K562 (cell line): Measurements from ENCODE around the gene FANCC. TPM values are rescaled to one million over a fixed set of nuclear protein-coding genes. Genes with fewer than 3 reads are reported as not detected.
A peak's percentile ranks its signal among the peaks of the same experiment; 100 is the strongest.

Experiments
- ATAC-seq: fragments of 200-7000 bp; cut with Tn5 transposase; 3 replicates; pipeline ENCODE4 v1.9.1; 2020; ENCODE audit warnings: moderate library complexity
- BruUV-seq: library from RNA; stranded (reverse); fragments of 400-500 nt; replicated peaks from 2 replicates; lab custom pipeline; 2021; lab: Mats Ljungman, UMichigan
- CTCF ChIA-PET: fragments of 300-600 bp; formaldehyde crosslinking; extraction: SDS; loops from one replicate; lab custom pipeline; 2021; ENCODE audit warnings: low intra/inter-chr PET ratio; lab: Yijun Ruan, JAX
- POLR2A ChIA-PET: fragments of 300-600, 350-650 bp; sonication (Branson Sonifier 250); formaldehyde crosslinking; extraction: SDS; loops from one replicate; lab custom pipeline; 2021; ENCODE audit warnings: antibody characterized with exemption, inconsistent platforms; lab: Yijun Ruan, JAX
- DNase-seq, 4 experiments: peaks; one replicate each; pipeline versions ENCODE4 v3.0.0 to v3.0.0-alpha.2; 2011 to 2018; ENCODE audit warnings: low spot score in 3 of 4, mixed read lengths in 3 of 4; ENCODE audit errors: extremely low read depth in 1 of 4
- FAIRE-seq: peaks from 2 replicates; lab custom pipeline; 2011; peaks lifted over from hg19 to GRCh38; lab: Jason Lieb, UNC
- H2AFZ ChIP-seq: 2 replicates; pipeline ENCODE4 v1.6.0; 2011; ENCODE audit warnings: low read depth, low read length, control low read depth, inconsistent platforms
- H3K27ac ChIP-seq: fragments of 200-600 bp; 3 replicates; pipeline ENCODE4 v1.8.0; 2011; ENCODE audit warnings: low read depth, mild to moderate bottlenecking, control low read depth, inconsistent platforms, low read length, moderate library complexity, mixed read lengths; ENCODE audit errors: extremely low read depth
- H3K27me3 ChIP-seq, 2 experiments: fragments of 300-600 bp in 1 of 2; 2 replicates in 1 of 2; 3 replicates in 1 of 2; pipeline versions ENCODE4 v1.6.0 to v1.8.0; 2011; ENCODE audit warnings: inconsistent platforms in 2 of 2, low read length in 2 of 2, mild to moderate bottlenecking in 1 of 2, mixed read lengths in 1 of 2, moderate library complexity in 1 of 2; ENCODE audit not compliant: control insufficient read depth in 2 of 2, insufficient read depth in 2 of 2
- H3K36me3 ChIP-seq: fragments of 300-600 bp; 3 replicates; pipeline ENCODE4 v1.8.0; 2011; ENCODE audit warnings: mild to moderate bottlenecking, low read length, inconsistent platforms; ENCODE audit not compliant: control insufficient read depth, insufficient read depth
- H3K4me1 ChIP-seq, 2 experiments: fragments of 200-600 bp in 1 of 2; replicated peaks in 1 of 2; 2 replicates in 1 of 2; 3 replicates in 1 of 2; pipeline versions ENCODE4 v1.5.1 to v1.8.0; 2011; ENCODE audit warnings: inconsistent platforms in 2 of 2, low read length in 2 of 2, mild to moderate bottlenecking in 1 of 2, mixed read lengths in 1 of 2, moderate library complexity in 1 of 2; ENCODE audit not compliant: control insufficient read depth in 2 of 2, insufficient read depth in 2 of 2
- H3K4me2 ChIP-seq: 2 replicates; pipeline ENCODE4 v1.6.1; 2011; ENCODE audit warnings: low read length, control low read depth, inconsistent platforms, mixed read lengths; ENCODE audit not compliant: insufficient read depth
- H3K4me3 ChIP-seq: fragments of 200-600 bp; sonication (generic), shearing (Covaris generic); 2 replicates; pipeline ENCODE4 v1.5.1; 2016; ENCODE audit warnings: control low read depth, inconsistent platforms
- H3K79me2 ChIP-seq: fragments of 200-600 bp; 3 replicates; pipeline ENCODE4 v1.8.0; 2011; ENCODE audit warnings: low read length, inconsistent platforms; ENCODE audit not compliant: control insufficient read depth, insufficient read depth
- H3K9ac ChIP-seq, 2 experiments: 2 replicates each; pipeline versions ENCODE4 v1.6.0 to v1.6.1; 2011; ENCODE audit warnings: low read depth in 2 of 2, low read length in 2 of 2, control low read depth in 1 of 2, inconsistent platforms in 1 of 2, mild to moderate bottlenecking in 1 of 2, mixed read lengths in 1 of 2; ENCODE audit not compliant: insufficient read depth in 1 of 2
- H3K9me1 ChIP-seq: one replicate; pipeline ENCODE4 v1.6.0; 2011; ENCODE audit warnings: inconsistent platforms, mild to moderate bottlenecking, low read length, moderate library complexity; ENCODE audit not compliant: control insufficient read depth, insufficient read depth
- H3K9me3 ChIP-seq: replicated peaks from 2 replicates; pipeline ENCODE4 v1.5.1; 2011; ENCODE audit warnings: low read depth, low read length, inconsistent platforms; ENCODE audit not compliant: control insufficient read depth, insufficient read depth
- H4K20me1 ChIP-seq: replicated peaks from 2 replicates; pipeline ENCODE4 v1.6.1; 2011; ENCODE audit warnings: low read length, inconsistent platforms, mixed read lengths; ENCODE audit not compliant: control insufficient read depth, insufficient read depth
- NCOA2 ChIP-seq, 2 experiments: fragments of 450-650 bp; IDR thresholded peaks; 2 replicates each; pipeline ENCODE4 v1.6.1; 2018; ENCODE audit warnings: mild to moderate bottlenecking in 2 of 2, moderate library complexity in 1 of 2; ENCODE audit not compliant: partially characterized antibody in 2 of 2
- PHB ChIP-seq: fragments of 250-450 bp; sonication (Bioruptor Pico); IDR thresholded peaks from 2 replicates; pipeline ENCODE4 v1.5.0; 2021
- whole genome bisulfite sequencing: fragments of 100-300 bp; shearing (Covaris generic); methylation state at CpG from one replicate; pipeline ENCODE4 v1.1.6; 2016; ENCODE audit warnings: low coverage, mixed read lengths; ENCODE audit not compliant: insufficient coverage; ENCODE audit errors: missing lambda C conversion rate; 5-methylcytosine and 5-hydroxymethylcytosine counted together
- in situ Hi-C: fragments of 300-500 bp; cut with MboI; formaldehyde crosslinking; loops from 4 replicates; pipeline ENCODE4 v1.15.0; 2018; ENCODE audit warnings: inconsistent platforms, mixed read lengths
- intact Hi-C: fragments of 100-400 bp; cut with micrococcal nuclease; formaldehyde crosslinking; loops from 2 replicates; pipeline ENCODE4 v1.14.2; 2022
- polyA plus RNA-seq, 8 experiments: library from polyadenylated mRNA; depleted of rRNA in 4 of 8; stranded (reverse) in 5 of 8; unstranded in 3 of 8; fragments of >200 nt; fragmentation: Nextera tagmentation in 2 of 8; fragmentation: Illumina TruSeq in 1 of 8; extraction: Ambion mirVana in 2 of 8; extraction: Trizol in 1 of 8; gene quantifications; 2 replicates each; pipeline versions ENCODE4 v1.2.1 to v1.2.3, GENCODE V29; 2011 to 2014; ENCODE audit warnings: inconsistent platforms in 1 of 8, missing spikeins in 1 of 8
- total RNA-seq, 7 experiments: library from RNA; depleted of rRNA in 6 of 7; stranded (reverse); fragments of >200 nt in 6 of 7; fragmentation: Illumina TruSeq in 2 of 7; extraction: Trizol in 2 of 7; gene quantifications; 2 replicates each; pipeline versions ENCODE4 v1.2.1 to v1.2.3, GENCODE V29; 2011 to 2021; ENCODE audit warnings: low replicate concordance in 1 of 7
- TF ChIP-seq, protein P1 (sequence below): fragments of 450-650 bp; formaldehyde crosslinking; IDR thresholded peaks from 2 replicates; pipeline ENCODE4 v1.4.0; 2020; ENCODE audit warnings: mild to moderate bottlenecking, moderate library complexity
- TF ChIP-seq, protein P2 (sequence below): sonication (generic); formaldehyde crosslinking; IDR thresholded peaks from 2 replicates; pipeline ENCODE4 v1.8.1; 2023; ENCODE audit warnings: mild to moderate bottlenecking, missing genetic modification reagents

The FANCC gene
- total and polyA plus RNA-seq, 9 of the 15 experiments (the other 6 are each of a cell fraction or from before 2014, with no cell fraction given) = 4.6 to 18.4 (median 14.2) TPM

DNA sequence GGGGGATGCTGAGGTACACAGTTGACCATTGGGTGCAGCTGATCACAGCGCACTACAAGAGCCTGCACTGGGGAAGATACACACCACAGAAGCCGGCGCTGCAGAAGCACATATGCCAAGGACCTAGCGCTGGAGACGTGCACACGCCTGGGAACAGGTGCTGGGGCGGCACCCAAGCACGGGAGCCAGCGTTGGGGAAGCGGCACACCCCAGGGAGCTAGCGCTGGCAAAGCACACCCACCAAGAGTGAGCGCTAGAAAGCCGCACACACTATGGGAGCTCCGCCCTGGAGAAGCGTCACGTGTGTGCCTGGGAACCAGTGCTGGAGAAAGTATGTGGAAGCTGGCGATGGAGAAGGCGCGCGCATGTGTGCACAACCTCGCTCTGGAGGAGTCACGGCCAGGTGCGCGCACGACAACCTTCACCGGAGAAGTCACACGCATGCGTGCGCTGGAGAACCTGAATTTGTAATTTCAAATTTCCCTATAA lies 4.5 kb downstream of the FANCC start:
- H3K4me1 ChIP-seq = peaks cover 11 to 19% of the 10 kb centered on the region in 2 experiments; a peak in 4 of 5 replicates
- no peaks in the 10 kb centered on the region; the same call in 1 of the 2 replicates for H4K20me1 ChIP-seq
- in situ Hi-C loops = no loop called here
- H3K9me1 ChIP-seq = no peaks in the 10 kb centered on the region
- ATAC-seq = no peak
- no peak overlapping the region for H3K4me2 ChIP-seq
- ChIA-PET CTCF (no interaction called here), POLR2A (no interaction called here)
- no peaks in the 10 kb centered on the region for H3K9me3 ChIP-seq
- no peak overlapping the region; a peak in 1 of 4 replicates for H3K9ac ChIP-seq
- no peak overlapping the region for H3K27ac ChIP-seq
- no TSS peak for BruUV-seq
- no peak overlapping the region for H2AFZ ChIP-seq
- TF ChIP-seq, protein P1, sequence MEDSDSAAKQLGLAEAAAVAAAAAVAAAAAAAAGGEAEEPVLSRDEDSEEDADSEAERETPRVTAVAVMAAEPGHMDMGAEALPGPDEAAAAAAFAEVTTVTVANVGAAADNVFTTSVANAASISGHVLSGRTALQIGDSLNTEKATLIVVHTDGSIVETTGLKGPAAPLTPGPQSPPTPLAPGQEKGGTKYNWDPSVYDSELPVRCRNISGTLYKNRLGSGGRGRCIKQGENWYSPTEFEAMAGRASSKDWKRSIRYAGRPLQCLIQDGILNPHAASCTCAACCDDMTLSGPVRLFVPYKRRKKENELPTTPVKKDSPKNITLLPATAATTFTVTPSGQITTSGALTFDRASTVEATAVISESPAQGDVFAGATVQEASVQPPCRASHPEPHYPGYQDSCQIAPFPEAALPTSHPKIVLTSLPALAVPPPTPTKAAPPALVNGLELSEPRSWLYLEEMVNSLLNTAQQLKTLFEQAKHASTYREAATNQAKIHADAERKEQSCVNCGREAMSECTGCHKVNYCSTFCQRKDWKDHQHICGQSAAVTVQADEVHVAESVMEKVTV = no peak
- TF ChIP-seq NCOA2 (IDR thresholded peaks at IDR 0.05; ENCODE audit: partially characterized antibody in 2 of 2) = no peak
- TF ChIP-seq, protein P2, sequence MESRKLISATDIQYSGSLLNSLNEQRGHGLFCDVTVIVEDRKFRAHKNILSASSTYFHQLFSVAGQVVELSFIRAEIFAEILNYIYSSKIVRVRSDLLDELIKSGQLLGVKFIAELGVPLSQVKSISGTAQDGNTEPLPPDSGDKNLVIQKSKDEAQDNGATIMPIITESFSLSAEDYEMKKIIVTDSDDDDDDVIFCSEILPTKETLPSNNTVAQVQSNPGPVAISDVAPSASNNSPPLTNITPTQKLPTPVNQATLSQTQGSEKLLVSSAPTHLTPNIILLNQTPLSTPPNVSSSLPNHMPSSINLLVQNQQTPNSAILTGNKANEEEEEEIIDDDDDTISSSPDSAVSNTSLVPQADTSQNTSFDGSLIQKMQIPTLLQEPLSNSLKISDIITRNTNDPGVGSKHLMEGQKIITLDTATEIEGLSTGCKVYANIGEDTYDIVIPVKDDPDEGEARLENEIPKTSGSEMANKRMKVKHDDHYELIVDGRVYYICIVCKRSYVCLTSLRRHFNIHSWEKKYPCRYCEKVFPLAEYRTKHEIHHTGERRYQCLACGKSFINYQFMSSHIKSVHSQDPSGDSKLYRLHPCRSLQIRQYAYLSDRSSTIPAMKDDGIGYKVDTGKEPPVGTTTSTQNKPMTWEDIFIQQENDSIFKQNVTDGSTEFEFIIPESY (CRISPR knock-in tag) = peak; percentile 37; the same call in 1 of the 2 replicates
- TF ChIP-seq PHB = no peak
- H3K36me3 ChIP-seq = no peaks in the 10 kb centered on the region
- DNase-seq = no peak
- H3K27me3 ChIP-seq = no peaks in the 10 kb centered on the region
- FAIRE-seq = no peak
- WGBS = 92% methylated on average over 28 of the region's 29 CpGs
- intact Hi-C loops = no loop called here
- H3K4me3 ChIP-seq = no peak overlapping the region
- H3K79me2 ChIP-seq = peaks cover 48% of the 10 kb centered on the region
